Neural cell (in vitro differentiated cells): ENCODE results near the gene CTBP2.

Experiments
- EP300 ChIP-seq: fragments of 450-650 bp; conservative IDR thresholded peaks from 2 replicates; pipeline ENCODE4 v1.6.1; 2014; ENCODE audit warnings: antibody characterized with exemption, mild to moderate bottlenecking, moderate library complexity; ENCODE audit not compliant: poor library complexity, severe bottlenecking
- EZH2 ChIP-seq: fragments of 200-600, 300-800 bp; shearing (Covaris generic), sonication (generic); IDR thresholded peaks from 2 replicates; pipeline ENCODE4 v1.6.1; 2014; ENCODE audit warnings: antibody characterized with exemption, low read length, borderline replicate concordance, mild to moderate bottlenecking; ENCODE audit not compliant: insufficient read depth, poor library complexity, severe bottlenecking
- MXI1 ChIP-seq: fragments of 450-650 bp; conservative IDR thresholded peaks from 2 replicates; pipeline ENCODE4 v1.6.1; 2014; ENCODE audit warnings: antibody characterized with exemption, mild to moderate bottlenecking; ENCODE audit not compliant: poor library complexity, severe bottlenecking
- POLR2AphosphoS5 ChIP-seq: IDR thresholded peaks from 2 replicates; pipeline ENCODE4 v1.6.1; 2012
- RAD21 ChIP-seq: fragments of 450-650 bp; conservative IDR thresholded peaks from 2 replicates; pipeline ENCODE4 v1.6.1; 2014; ENCODE audit warnings: antibody characterized with exemption, mild to moderate bottlenecking, moderate library complexity
- SMC3 ChIP-seq: fragments of 450-650 bp; conservative IDR thresholded peaks from 2 replicates; pipeline ENCODE4 v1.6.1; 2014; ENCODE audit warnings: antibody characterized with exemption, mild to moderate bottlenecking, moderate library complexity; ENCODE audit not compliant: poor library complexity
- TAF1 ChIP-seq: IDR thresholded peaks from 2 replicates; pipeline ENCODE4 v1.6.1; 2012; ENCODE audit warnings: low read depth
- TF ChIP-seq, protein P1 (sequence below): fragments of 450-650 bp; IDR thresholded peaks from 2 replicates; pipeline ENCODE4 v1.5.1; 2014; ENCODE audit warnings: antibody characterized with exemption, mild to moderate bottlenecking, moderate library complexity; ENCODE audit not compliant: poor library complexity, severe bottlenecking
- TF ChIP-seq, protein P2 (sequence below): IDR thresholded peaks from 2 replicates; pipeline ENCODE4 v1.6.1; 2012; ENCODE audit warnings: borderline replicate concordance

DNA sequence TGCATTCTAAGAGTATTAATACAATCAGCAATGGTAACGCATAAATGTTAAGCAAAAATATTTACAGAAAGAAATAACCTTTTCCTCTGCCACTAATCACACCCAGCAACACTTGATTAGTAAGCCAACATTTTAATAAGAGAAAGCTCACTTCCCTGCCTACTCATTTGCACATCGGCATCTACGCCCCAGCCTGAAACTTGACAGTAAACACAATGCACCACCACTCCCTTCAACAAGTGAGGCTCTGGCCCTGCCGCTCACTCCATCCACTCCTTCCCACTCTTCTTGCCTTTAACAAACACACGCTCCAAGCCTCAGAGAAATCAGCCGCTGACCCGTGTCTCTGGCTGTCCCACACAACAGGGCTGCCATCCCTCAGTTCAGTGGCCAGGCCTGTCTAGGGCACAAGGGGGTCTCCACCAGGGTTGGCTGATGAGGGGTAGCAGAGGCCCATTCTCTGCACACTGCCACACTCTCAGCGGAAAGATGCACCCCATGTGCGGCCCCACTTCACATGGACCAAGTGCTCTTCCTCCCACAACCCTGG, 54.6 kb downstream of the CTBP2 start:
- TF ChIP-seq RAD21 (no peak), EP300 (no peak), EZH2 (no peak), TAF1 (no peak), SMC3 (no peak), MXI1 (no peak), POLR2AphosphoS5 (no peak)
- TF ChIP-seq, protein P1, sequence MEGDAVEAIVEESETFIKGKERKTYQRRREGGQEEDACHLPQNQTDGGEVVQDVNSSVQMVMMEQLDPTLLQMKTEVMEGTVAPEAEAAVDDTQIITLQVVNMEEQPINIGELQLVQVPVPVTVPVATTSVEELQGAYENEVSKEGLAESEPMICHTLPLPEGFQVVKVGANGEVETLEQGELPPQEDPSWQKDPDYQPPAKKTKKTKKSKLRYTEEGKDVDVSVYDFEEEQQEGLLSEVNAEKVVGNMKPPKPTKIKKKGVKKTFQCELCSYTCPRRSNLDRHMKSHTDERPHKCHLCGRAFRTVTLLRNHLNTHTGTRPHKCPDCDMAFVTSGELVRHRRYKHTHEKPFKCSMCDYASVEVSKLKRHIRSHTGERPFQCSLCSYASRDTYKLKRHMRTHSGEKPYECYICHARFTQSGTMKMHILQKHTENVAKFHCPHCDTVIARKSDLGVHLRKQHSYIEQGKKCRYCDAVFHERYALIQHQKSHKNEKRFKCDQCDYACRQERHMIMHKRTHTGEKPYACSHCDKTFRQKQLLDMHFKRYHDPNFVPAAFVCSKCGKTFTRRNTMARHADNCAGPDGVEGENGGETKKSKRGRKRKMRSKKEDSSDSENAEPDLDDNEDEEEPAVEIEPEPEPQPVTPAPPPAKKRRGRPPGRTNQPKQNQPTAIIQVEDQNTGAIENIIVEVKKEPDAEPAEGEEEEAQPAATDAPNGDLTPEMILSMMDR: no peak
- TF ChIP-seq, protein P2, sequence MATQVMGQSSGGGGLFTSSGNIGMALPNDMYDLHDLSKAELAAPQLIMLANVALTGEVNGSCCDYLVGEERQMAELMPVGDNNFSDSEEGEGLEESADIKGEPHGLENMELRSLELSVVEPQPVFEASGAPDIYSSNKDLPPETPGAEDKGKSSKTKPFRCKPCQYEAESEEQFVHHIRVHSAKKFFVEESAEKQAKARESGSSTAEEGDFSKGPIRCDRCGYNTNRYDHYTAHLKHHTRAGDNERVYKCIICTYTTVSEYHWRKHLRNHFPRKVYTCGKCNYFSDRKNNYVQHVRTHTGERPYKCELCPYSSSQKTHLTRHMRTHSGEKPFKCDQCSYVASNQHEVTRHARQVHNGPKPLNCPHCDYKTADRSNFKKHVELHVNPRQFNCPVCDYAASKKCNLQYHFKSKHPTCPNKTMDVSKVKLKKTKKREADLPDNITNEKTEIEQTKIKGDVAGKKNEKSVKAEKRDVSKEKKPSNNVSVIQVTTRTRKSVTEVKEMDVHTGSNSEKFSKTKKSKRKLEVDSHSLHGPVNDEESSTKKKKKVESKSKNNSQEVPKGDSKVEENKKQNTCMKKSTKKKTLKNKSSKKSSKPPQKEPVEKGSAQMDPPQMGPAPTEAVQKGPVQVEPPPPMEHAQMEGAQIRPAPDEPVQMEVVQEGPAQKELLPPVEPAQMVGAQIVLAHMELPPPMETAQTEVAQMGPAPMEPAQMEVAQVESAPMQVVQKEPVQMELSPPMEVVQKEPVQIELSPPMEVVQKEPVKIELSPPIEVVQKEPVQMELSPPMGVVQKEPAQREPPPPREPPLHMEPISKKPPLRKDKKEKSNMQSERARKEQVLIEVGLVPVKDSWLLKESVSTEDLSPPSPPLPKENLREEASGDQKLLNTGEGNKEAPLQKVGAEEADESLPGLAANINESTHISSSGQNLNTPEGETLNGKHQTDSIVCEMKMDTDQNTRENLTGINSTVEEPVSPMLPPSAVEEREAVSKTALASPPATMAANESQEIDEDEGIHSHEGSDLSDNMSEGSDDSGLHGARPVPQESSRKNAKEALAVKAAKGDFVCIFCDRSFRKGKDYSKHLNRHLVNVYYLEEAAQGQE: no peak
